ENCODE results near the gene HSD11B1L.

DNA sequence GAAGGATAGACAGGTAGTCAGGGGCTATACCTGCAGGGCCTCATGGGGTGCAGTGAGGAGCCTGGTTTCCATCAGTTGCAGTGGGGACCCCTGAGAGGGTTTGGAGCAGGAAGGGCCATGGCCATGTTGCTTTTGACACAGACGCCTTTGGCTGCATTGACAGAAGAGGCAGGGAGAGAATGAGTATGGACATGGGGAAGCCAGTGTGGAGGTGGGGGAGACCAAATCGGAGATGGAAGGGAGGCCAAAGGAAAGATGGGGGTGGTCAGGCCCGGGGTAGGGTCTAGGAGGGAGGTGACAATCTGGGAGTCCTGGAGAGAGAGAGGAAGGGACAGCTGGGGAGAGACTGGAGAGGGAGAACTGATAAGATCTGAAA, 1.3 kb downstream of the HSD11B1L start:
- TF ChIP-seq POLR2A (IDR thresholded peaks at IDR 0.05) (no peak), CTCF (IDR thresholded peaks at IDR 0.05) (no peak), EP300 (IDR thresholded peaks at IDR 0.05) (no peak)

Measured in tibial nerve (tissue), 4 donors.